NCI-H2107 (cell line): ENCODE measurements around the gene ITGBL1.

ENCODE experiments used
- DNase-seq: peaks from one replicate; lab custom pipeline; 2025; lab: John Stamatoyannopoulos, UW

Gene ITGBL1

GRCh38 chr13:101451641-101452040 is 834 bp upstream of the ITGBL1 start:
- no peak for DNase-seq

- no peak for DNase-seq
Measured at GRCh38 chr13:101453784-101454201, 1.3 kb downstream of the ITGBL1 start.

- no peak for DNase-seq
Measured at GRCh38 chr13:101454767-101455166, 2.3 kb downstream of the ITGBL1 start.

- no peak for DNase-seq
Measured at GRCh38 chr13:101455863-101456262, 3.4 kb downstream of the ITGBL1 start.

GRCh38 chr13:101457176-101457575 is 4.7 kb downstream of the ITGBL1 start:
- DNase-seq, result no peak

GRCh38 chr13:101465877-101466276 is 13.4 kb downstream of the ITGBL1 start:
- no peak for DNase-seq

GRCh38 chr13:101467415-101467814 is 14.9 kb downstream of the ITGBL1 start:
- DNase-seq, result no peak

- no peak for DNase-seq
Measured at GRCh38 chr13:101473458-101473857, 21.0 kb downstream of the ITGBL1 start.

- no peak for DNase-seq
Measured at GRCh38 chr13:101474419-101474957, 22.0 kb downstream of the ITGBL1 start.

GRCh38 chr13:101475536-101475935 is 23.1 kb downstream of the ITGBL1 start:
- DNase-seq, result no peak

GRCh38 chr13:101481421-101481820 is 28.9 kb downstream of the ITGBL1 start:
- no peak for DNase-seq

- no peak for DNase-seq
Measured at GRCh38 chr13:101486708-101487437, 34.4 kb downstream of the ITGBL1 start.

- DNase-seq, result no peak
Measured at GRCh38 chr13:101487438-101487830, 35.0 kb downstream of the ITGBL1 start.

GRCh38 chr13:101488734-101489133 is 36.3 kb downstream of the ITGBL1 start:
- DNase-seq, result no peak

GRCh38 chr13:101489643-101490405 is 37.3 kb downstream of the ITGBL1 start:
- no peak for DNase-seq

GRCh38 chr13:101490406-101491015 is 38.0 kb downstream of the ITGBL1 start:
- DNase-seq, result no peak

GRCh38 chr13:101492251-101492910 is 39.9 kb downstream of the ITGBL1 start:
- no peak for DNase-seq

- no peak for DNase-seq
Measured at GRCh38 chr13:101493541-101493940, 41.1 kb downstream of the ITGBL1 start.

- no peak for DNase-seq
Measured at GRCh38 chr13:101499406-101499805, 46.9 kb downstream of the ITGBL1 start.

- no peak for DNase-seq
Measured at GRCh38 chr13:101502618-101503017, 50.1 kb downstream of the ITGBL1 start.

GRCh38 chr13:101511161-101511560 is 58.7 kb downstream of the ITGBL1 start:
- DNase-seq, result no peak

GRCh38 chr13:101511766-101512165 is 59.3 kb downstream of the ITGBL1 start:
- DNase-seq, result no peak
